Stimulated activated CD8-positive, alpha-beta memory T cell treated with anti-CD3 and anti-CD28 coated beads, Interleukin-12 subunit alpha, Interleukin-12 subunit beta, amount 100 ng/mL, for 1 hour (primary cell): ENCODE data around the gene KIF1A.

Source experiments
- DNase-seq: peaks from one replicate; pipeline ENCODE4 v3.0.0-alpha.2; 2020; ENCODE audit warnings: low read depth

Gene KIF1A

GRCh38 chr2:240819858-240820606 lies at the start of gene KIF1A:
KIF1A (minus strand) TSS chr2:240820219; CDS start chr2:240797752, 22,467 bp downstream.
- no peak for DNase-seq

- DNase-seq, result no peak
Observed at GRCh38 chr2:240869109-240869955, 49.3 kb upstream of the KIF1A start.

- DNase-seq, result no peak
Observed at GRCh38 chr2:240868286-240869108, 48.5 kb upstream of the KIF1A start, which contains the start of gene AGXT. AGXT (plus strand) TSS chr2:240868824; CDS start chr2:240868866, 42 bp downstream.

GRCh38 chr2:240865391-240865790 lies 45.4 kb upstream of the KIF1A start:
- no peak for DNase-seq

- DNase-seq, result no peak
Observed at GRCh38 chr2:240864475-240864874, 44.5 kb upstream of the KIF1A start.

- no peak for DNase-seq
Observed at GRCh38 chr2:240861547-240861946, 41.5 kb upstream of the KIF1A start.

GRCh38 chr2:240858871-240859270 lies 38.9 kb upstream of the KIF1A start:
- DNase-seq, result no peak

- DNase-seq, result no peak
Observed at GRCh38 chr2:240858321-240858720, 38.3 kb upstream of the KIF1A start.

- DNase-seq, result no peak
Observed at GRCh38 chr2:240857039-240858008, 37.3 kb upstream of the KIF1A start.

GRCh38 chr2:240856151-240856980 lies 36.3 kb upstream of the KIF1A start:
- no peak for DNase-seq

GRCh38 chr2:240855670-240856069 lies 35.7 kb upstream of the KIF1A start:
- DNase-seq, result no peak

GRCh38 chr2:240852671-240853314 lies 32.8 kb upstream of the KIF1A start:
- DNase-seq, result no peak

- peak; percentile 76 for DNase-seq
Observed at GRCh38 chr2:240851078-240851991, 31.3 kb upstream of the KIF1A start.

GRCh38 chr2:240850756-240851077 lies 30.7 kb upstream of the KIF1A start:
- no peak for DNase-seq

GRCh38 chr2:240850026-240850425 lies 30.0 kb upstream of the KIF1A start:
- DNase-seq, result no peak

GRCh38 chr2:240848900-240849680 lies 29.1 kb upstream of the KIF1A start:
- DNase-seq, result no peak

GRCh38 chr2:240847817-240848216 lies 27.8 kb upstream of the KIF1A start:
- no peak for DNase-seq
